Calu3 (cell line): ENCODE results near the gene NDUFS6. TPM values are rescaled to one million over a fixed set of nuclear protein-coding genes. Genes with fewer than 3 reads are reported as not detected.
"Not testable (repeated sequence)": the region's sequence is repeated elsewhere in the genome, so short reads cannot be mapped to it uniquely, and the experiment has no call there.

Source experiments
- BruUV-seq: library from RNA; stranded (reverse); fragments of 400-500 nt; replicated peaks from 2 replicates; lab custom pipeline; 2021; lab: Mats Ljungman, UMichigan
- CTCF ChIA-PET: fragments of 300-600 bp; sonication (Branson Sonifier 250); formaldehyde crosslinking; loops from one replicate; lab custom pipeline; 2022; ENCODE audit warnings: antibody characterized with exemption; lab: Charles Lee
- DNase-seq: peaks from one replicate; pipeline ENCODE4 v3.0.0; 2022
- H3K27ac Mint-ChIP-seq: one replicate; pipeline ENCODE4 v1.8.0; 2022; ENCODE audit warnings: mixed read lengths; ENCODE audit not compliant: unreplicated experiment
- H3K27me3 Mint-ChIP-seq: one replicate; pipeline ENCODE4 v1.8.0; 2022; ENCODE audit warnings: mixed read lengths; ENCODE audit not compliant: unreplicated experiment
- H3K36me3 Mint-ChIP-seq: one replicate; pipeline ENCODE4 v1.8.0; 2022; ENCODE audit warnings: mild to moderate bottlenecking, moderate library complexity, mixed read lengths; ENCODE audit not compliant: insufficient read depth, unreplicated experiment
- H3K4me1 Mint-ChIP-seq: one replicate; pipeline ENCODE4 v1.8.0; 2022; ENCODE audit warnings: mild to moderate bottlenecking, low read depth, mixed read lengths; ENCODE audit not compliant: unreplicated experiment
- H3K4me3 Mint-ChIP-seq: one replicate; pipeline ENCODE4 v1.8.0; 2022; ENCODE audit warnings: mild to moderate bottlenecking, low read depth, moderate library complexity, mixed read lengths; ENCODE audit not compliant: unreplicated experiment
- H3K9me3 Mint-ChIP-seq: one replicate; pipeline ENCODE4 v1.8.0; 2022; ENCODE audit warnings: low read depth, mixed read lengths; ENCODE audit not compliant: unreplicated experiment
- CTCF ChIP-seq: fragments of 200-600 bp; IDR thresholded peaks from one replicate; pipeline ENCODE4 v1.8.0; 2022; ENCODE audit warnings: antibody characterized with exemption; ENCODE audit not compliant: unreplicated experiment
- intact Hi-C: fragments of 100-400 bp; cut with micrococcal nuclease; formaldehyde crosslinking; loops from one replicate; pipeline ENCODE4 v1.10.0; 2022; ENCODE audit not compliant: unreplicated experiment
- total RNA-seq: library from RNA; stranded (reverse); gene quantifications from 2 replicates; pipeline ENCODE4 v1.2.3, GENCODE V29; 2022

The NDUFS6 gene
- total RNA-seq, 1 experiment from 2014 or later: 44.7 TPM

- Mint-ChIP-seq H3K4me1 (no peaks in the 10 kb centered on the region), H3K9me3 (no peaks in the 10 kb centered on the region), H3K36me3 (peaks cover 38% of the 10 kb centered on the region), H3K27me3 (no peaks in the 10 kb centered on the region), H3K4me3 (no peak overlapping the region), H3K27ac (no peak overlapping the region)
- BruUV-seq: no TSS peak
- no peak for TF ChIP-seq CTCF
- intact Hi-C loops: no loop called here
- CTCF ChIA-PET: no interaction called here
- DNase-seq: no peak
These were observed 14.7 kb downstream of the NDUFS6 start for GRCh38 chr5:1815881-1816292.

GRCh38 chr5:1816495-1817089 is 15.4 kb downstream of the NDUFS6 start:
- H3K4me3 Mint-ChIP-seq, CTCF ChIA-PET, BruUV-seq, H3K4me1 Mint-ChIP-seq, DNase-seq, H3K27me3 Mint-ChIP-seq, intact Hi-C loops, H3K27ac Mint-ChIP-seq, H3K9me3 Mint-ChIP-seq: not testable (repeated sequence)
- peaks cover 40% of the 10 kb centered on the region for H3K36me3 Mint-ChIP-seq

- Mint-ChIP-seq H3K27me3 (no peaks in the 10 kb centered on the region), H3K9me3 (peaks cover 6% of the 10 kb centered on the region), H3K36me3 (peaks cover 43% of the 10 kb centered on the region), H3K27ac (no peak overlapping the region), H3K4me3 (no peak overlapping the region), H3K4me1 (no peaks in the 10 kb centered on the region)
- TF ChIP-seq CTCF: no peak
- CTCF ChIA-PET: no interaction called here
- DNase-seq: no peak
- intact Hi-C loops: no loop called here
- no TSS peak for BruUV-seq
These were observed 16.2 kb downstream of the NDUFS6 start for GRCh38 chr5:1817261-1818043.

GRCh38 chr5:1818784-1819183 is 17.6 kb downstream of the NDUFS6 start:
- intact Hi-C loops: no loop called here
- no peak for TF ChIP-seq CTCF
- Mint-ChIP-seq H3K4me1 (no peaks in the 10 kb centered on the region), H3K27ac (no peak overlapping the region), H3K4me3 (no peak overlapping the region), H3K27me3 (no peaks in the 10 kb centered on the region), H3K9me3 (peaks cover 6% of the 10 kb centered on the region), H3K36me3 (peaks cover 45% of the 10 kb centered on the region)
- CTCF ChIA-PET: no interaction called here
- no TSS peak for BruUV-seq
- no peak for DNase-seq

GRCh38 chr5:1819458-1819857 is 18.3 kb downstream of the NDUFS6 start:
- intact Hi-C loops: no loop called here
- BruUV-seq: no TSS peak
- Mint-ChIP-seq H3K9me3 (peaks cover 6% of the 10 kb centered on the region), H3K4me3 (no peak overlapping the region), H3K36me3 (peaks cover 40% of the 10 kb centered on the region), H3K27ac (no peak overlapping the region), H3K4me1 (no peaks in the 10 kb centered on the region), H3K27me3 (no peaks in the 10 kb centered on the region)
- CTCF ChIA-PET: no interaction called here
- no peak for TF ChIP-seq CTCF
- no peak for DNase-seq
